Esophagus squamous epithelium (tissue), 5 donors: ENCODE results near the gene HECW1. TPM values are rescaled to one million over a fixed set of nuclear protein-coding genes. Genes with fewer than 3 reads are reported as not detected.

ENCODE experiments used
- DNase-seq: peaks from one replicate; lab custom pipeline; 2025; lab: John Stamatoyannopoulos, UW
- H3K27ac ChIP-seq, 4 donors: fragments of 200-600 bp; sonication (generic); one replicate each; pipeline ENCODE4 v1.5.1; 2016 to 2019; ENCODE audit warnings: mild to moderate bottlenecking in 1 of 4
- H3K27me3 ChIP-seq, 4 donors: fragments of 200-600 bp; sonication (generic); 1 replicate in 3 of 4; 2 replicates in 1 of 4; pipeline versions ENCODE4 v1.5.1 to v1.6.0; 2017 to 2021; ENCODE audit warnings: antibody characterized with exemption in 1 of 4
- H3K36me3 ChIP-seq, 3 donors: fragments of 200-600 bp; sonication (generic); one replicate each; pipeline ENCODE4 v1.5.1; 2016 to 2019
- H3K4me1 ChIP-seq, 3 donors: fragments of 200-600 bp; sonication (generic); one replicate each; pipeline ENCODE4 v1.5.1; 2017 to 2019
- H3K4me3 ChIP-seq, 4 donors: fragments of 200-600 bp; sonication (generic); 1 replicate in 3 of 4; 2 replicates in 1 of 4; pipeline ENCODE4 v1.5.1; 2016 to 2019; ENCODE audit warnings: mild to moderate bottlenecking in 2 of 4, moderate library complexity in 1 of 4
- H3K9me3 ChIP-seq, 3 donors: fragments of 200-600 bp; sonication (generic); one replicate each; pipeline ENCODE4 v1.5.1; 2016 to 2019
- POLR2A ChIP-seq, 4 donors: fragments of 450-650 bp; IDR thresholded peaks; one replicate each; pipeline ENCODE4 v1.6.1; 2017; ENCODE audit warnings: antibody characterized with exemption in 4 of 4, mild to moderate bottlenecking in 4 of 4, moderate library complexity in 3 of 4
- WGBS, 2 donors: methylation state at CpG; one replicate each; pipeline ENCODE4 v1.1.5; 2018; 5-methylcytosine and 5-hydroxymethylcytosine counted together
- intact Hi-C: fragments of 100-400 bp; cut with DNase I; formaldehyde crosslinking; loops from one replicate; pipeline ENCODE4 v1.15.0; 2022
- total RNA-seq, 4 donors: library from RNA; depleted of rRNA; stranded (reverse); fragments of >200 nt; gene quantifications; one replicate each; pipeline ENCODE4 v1.1.0, GENCODE V29; 2016
- TF ChIP-seq, protein P1 (sequence below), 6 experiments: fragments of 450-650 bp in 4 of 6; fragments of 200-600 bp in 2 of 6; sonication (generic) in 2 of 6; IDR thresholded peaks; one replicate each; pipeline ENCODE4 v1.5.1; 2016 to 2019; ENCODE audit warnings: antibody characterized with exemption in 6 of 6, mild to moderate bottlenecking in 4 of 6, moderate library complexity in 4 of 6
- donor health status: DM: yes; HTN: yes; CAD: no.

Gene HECW1
- total RNA-seq, 4 donors from 2014 or later, result 0.18 to 0.57 (median 0.19) TPM; not detected in 1

GRCh38 chr7:43291789-43292188, 179.3 kb downstream of the HECW1 start:
- no peak overlapping the region for H3K27ac ChIP-seq
- TF ChIP-seq POLR2A (IDR thresholded peaks at IDR 0.05), result no peak
- TF ChIP-seq, protein P1, sequence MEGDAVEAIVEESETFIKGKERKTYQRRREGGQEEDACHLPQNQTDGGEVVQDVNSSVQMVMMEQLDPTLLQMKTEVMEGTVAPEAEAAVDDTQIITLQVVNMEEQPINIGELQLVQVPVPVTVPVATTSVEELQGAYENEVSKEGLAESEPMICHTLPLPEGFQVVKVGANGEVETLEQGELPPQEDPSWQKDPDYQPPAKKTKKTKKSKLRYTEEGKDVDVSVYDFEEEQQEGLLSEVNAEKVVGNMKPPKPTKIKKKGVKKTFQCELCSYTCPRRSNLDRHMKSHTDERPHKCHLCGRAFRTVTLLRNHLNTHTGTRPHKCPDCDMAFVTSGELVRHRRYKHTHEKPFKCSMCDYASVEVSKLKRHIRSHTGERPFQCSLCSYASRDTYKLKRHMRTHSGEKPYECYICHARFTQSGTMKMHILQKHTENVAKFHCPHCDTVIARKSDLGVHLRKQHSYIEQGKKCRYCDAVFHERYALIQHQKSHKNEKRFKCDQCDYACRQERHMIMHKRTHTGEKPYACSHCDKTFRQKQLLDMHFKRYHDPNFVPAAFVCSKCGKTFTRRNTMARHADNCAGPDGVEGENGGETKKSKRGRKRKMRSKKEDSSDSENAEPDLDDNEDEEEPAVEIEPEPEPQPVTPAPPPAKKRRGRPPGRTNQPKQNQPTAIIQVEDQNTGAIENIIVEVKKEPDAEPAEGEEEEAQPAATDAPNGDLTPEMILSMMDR (IDR thresholded peaks at IDR 0.05), result no peak
- no peak for DNase-seq
- H3K9me3 ChIP-seq, result peaks cover 0 to 16% (median 11%) of the 10 kb centered on the region in 3 donors
- intact Hi-C loops, result no loop called here
- H3K4me1 ChIP-seq, result peaks cover 0 to 8% (median 3%) of the 10 kb centered on the region in 3 donors
- no peaks in the 10 kb centered on the region for H3K36me3 ChIP-seq
- 58 to 67% methylated on average over 3 of the region's 3 CpGs for WGBS, 2 donors
- H3K27me3 ChIP-seq, result no peaks in the 10 kb centered on the region
- H3K4me3 ChIP-seq, result no peak overlapping the region

DNA sequence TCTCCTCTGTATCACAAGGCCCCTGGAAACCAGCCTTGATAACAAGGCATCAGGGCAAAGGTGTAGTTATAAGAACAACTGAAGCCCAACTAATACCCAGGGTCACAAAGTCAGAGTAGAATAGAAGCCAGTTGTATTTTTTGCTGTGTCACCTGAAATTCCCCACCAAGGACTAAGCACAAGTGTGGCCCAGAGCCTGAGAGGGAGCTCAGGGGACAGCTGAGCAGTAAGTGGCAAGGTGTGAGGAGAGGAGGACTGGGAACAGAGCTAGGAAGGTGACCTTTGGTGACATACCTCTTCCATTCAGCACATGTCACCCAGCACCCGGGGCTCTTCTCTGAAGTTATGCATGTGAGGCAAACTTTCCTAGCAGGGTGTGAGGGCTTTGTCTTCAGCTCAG, 179.9 kb downstream of the HECW1 start:
- no peak for TF ChIP-seq POLR2A (IDR thresholded peaks at IDR 0.05)
- TF ChIP-seq, protein P1 (IDR thresholded peaks at IDR 0.05), result no peak
- Histone ChIP-seq H3K27ac (no peak overlapping the region), H3K4me1 (peaks cover 0 to 8% (median 3%) of the 10 kb centered on the region in 3 donors), H3K9me3 (peaks cover 0 to 16% (median 11%) of the 10 kb centered on the region in 3 donors), H3K36me3 (no peaks in the 10 kb centered on the region), H3K4me3 (no peak overlapping the region), H3K27me3 (no peaks in the 10 kb centered on the region)
- DNase-seq, result no peak
- intact Hi-C loops, result no loop called here
- WGBS, 2 donors, result 80 to 100% methylated on average over 1 of the region's 1 CpG

DNA sequence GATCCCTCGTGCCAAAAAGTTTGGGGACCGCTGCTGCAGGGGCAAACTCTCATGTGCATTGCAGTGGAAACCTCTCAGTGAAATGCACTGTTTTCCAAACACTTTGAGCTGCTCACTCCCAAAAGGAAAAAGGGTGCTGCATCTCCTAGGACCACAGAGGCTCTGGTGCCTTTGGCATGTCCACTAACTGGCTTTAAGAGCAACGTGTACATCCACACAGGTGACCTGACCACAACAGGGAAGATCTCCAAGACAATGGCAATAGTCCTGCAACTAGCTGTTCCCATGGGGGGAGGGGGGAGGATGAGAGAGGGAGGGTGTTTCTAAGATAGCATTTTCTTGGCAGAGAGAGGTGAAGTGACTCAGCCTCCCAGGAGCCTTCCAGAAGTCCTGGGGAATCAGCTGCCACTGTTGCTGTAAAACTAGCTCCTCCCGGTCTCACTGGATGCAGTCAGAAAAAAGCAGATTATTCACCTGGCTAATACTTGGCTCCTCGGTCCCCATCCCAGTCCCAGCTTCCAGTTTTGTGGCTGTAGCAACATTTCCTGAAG, 181.7 kb downstream of the HECW1 start:
- no peak overlapping the region for H3K27ac ChIP-seq
- WGBS, 2 donors, result 35 to 41% methylated on average over 4 to 5 of the region's 5 CpGs
- intact Hi-C loops, result no loop called here

DNA sequence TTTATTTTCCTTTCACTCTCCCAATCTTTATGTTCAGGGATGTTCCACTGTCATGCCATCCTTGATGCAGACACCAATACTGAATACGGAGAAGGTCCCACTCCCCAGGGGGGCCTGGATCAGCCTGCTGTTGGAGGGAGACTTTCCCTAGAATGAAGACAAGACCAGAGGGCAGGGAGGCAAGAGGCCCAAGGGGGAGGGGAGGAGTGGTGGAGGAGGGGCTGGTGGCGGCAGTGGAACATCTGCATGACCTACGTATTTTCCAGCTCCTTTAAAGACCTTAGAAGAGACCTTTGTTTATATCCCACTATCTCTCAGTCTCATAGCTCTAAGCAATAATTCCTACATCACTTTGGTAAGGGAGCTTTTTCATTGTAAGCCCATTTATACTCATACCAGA, 183.0 kb downstream of the HECW1 start:
- 75 to 93% methylated on average over 3 of the region's 3 CpGs for WGBS, 2 donors
- Histone ChIP-seq H3K4me1 (peaks cover 0 to 8% (median 3%) of the 10 kb centered on the region in 3 donors), H3K27me3 (no peaks in the 10 kb centered on the region), H3K36me3 (no peaks in the 10 kb centered on the region), H3K9me3 (peaks cover 0 to 9% (median 9%) of the 10 kb centered on the region in 3 donors), H3K4me3 (no peak overlapping the region), H3K27ac (no peak overlapping the region)
- intact Hi-C loops, result no loop called here
- no peak for DNase-seq
- TF ChIP-seq, protein P1 (IDR thresholded peaks at IDR 0.05), result no peak
- no peak for TF ChIP-seq POLR2A (IDR thresholded peaks at IDR 0.05)

More for the DNA sequence above, 181.7 kb downstream of the HECW1 start:
- H3K27me3 ChIP-seq, result no peaks in the 10 kb centered on the region
- TF ChIP-seq POLR2A (IDR thresholded peaks at IDR 0.05), result no peak
- TF ChIP-seq, protein P1 (IDR thresholded peaks at IDR 0.05), result no peak
- DNase-seq, result no peak
- H3K9me3 ChIP-seq, result peaks cover 0 to 16% (median 11%) of the 10 kb centered on the region in 3 donors
- H3K4me3 ChIP-seq, result no peak overlapping the region
- H3K4me1 ChIP-seq, result peaks cover 0 to 8% (median 3%) of the 10 kb centered on the region in 3 donors
- H3K36me3 ChIP-seq, result no peaks in the 10 kb centered on the region

DNA sequence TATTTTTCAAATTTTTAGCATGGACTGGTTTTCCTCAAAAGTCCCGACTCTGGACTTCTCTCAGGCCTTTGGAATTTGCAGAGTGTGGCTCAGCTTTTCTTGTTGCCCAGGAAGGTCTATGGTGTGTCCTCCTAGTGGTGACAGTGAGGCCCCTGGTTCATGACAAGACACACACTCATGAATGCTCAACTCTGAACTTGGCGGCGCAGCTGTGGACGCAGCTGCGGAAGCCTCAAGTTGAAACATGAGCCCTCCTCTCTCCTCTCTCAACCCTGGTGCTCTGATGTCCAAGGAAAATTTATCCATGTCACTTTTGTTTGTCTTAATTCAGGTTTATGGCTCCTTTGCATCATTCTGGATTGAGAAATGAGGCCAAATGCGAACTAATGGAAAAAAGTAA, 183.9 kb downstream of the HECW1 start:
- Histone ChIP-seq H3K4me1 (peaks cover 0 to 8% (median 3%) of the 10 kb centered on the region in 3 donors), H3K9me3 (peaks cover 0 to under 1% (median under 1%) of the 10 kb centered on the region in 3 donors), H3K36me3 (no peaks in the 10 kb centered on the region), H3K27me3 (no peaks in the 10 kb centered on the region), H3K4me3 (no peak overlapping the region), H3K27ac (no peak overlapping the region)
- intact Hi-C loops, result no loop called here
- TF ChIP-seq, protein P1 (IDR thresholded peaks at IDR 0.05), result no peak
- no peak for TF ChIP-seq POLR2A (IDR thresholded peaks at IDR 0.05)
- no peak for DNase-seq
- WGBS, 2 donors, result 81 to 88% methylated on average over 6 of the region's 6 CpGs
